HG03280 (cell line): ENCODE data around the gene MYOM1.
"Not testable (repeated sequence)": the region's sequence is repeated elsewhere in the genome, so short reads cannot be mapped to it uniquely, and the experiment has no call there.

Experiments used
- ATAC-seq: cut with Tn5 transposase; IDR thresholded peaks from one replicate; pipeline ENCODE4 v1.9.1; 2021; ENCODE audit warnings: mild to moderate bottlenecking, moderate library complexity; ENCODE audit not compliant: unreplicated experiment

Gene MYOM1

GRCh38 chr18:3041843-3042242 lies 177.9 kb downstream of the MYOM1 start:
- ATAC-seq, result no peak

- ATAC-seq, result no peak
Measured at GRCh38 chr18:3040881-3041280, 178.9 kb downstream of the MYOM1 start.

- ATAC-seq, result no peak
Measured at GRCh38 chr18:3040173-3040572, 179.6 kb downstream of the MYOM1 start.

GRCh38 chr18:3037423-3037915 lies 182.3 kb downstream of the MYOM1 start:
- peak; percentile 99 for ATAC-seq

GRCh38 chr18:3036108-3036507 lies 183.7 kb downstream of the MYOM1 start:
- ATAC-seq, result no peak

GRCh38 chr18:3035635-3036034 lies 184.1 kb downstream of the MYOM1 start:
- ATAC-seq, result no peak

GRCh38 chr18:3032721-3033120 lies 187.0 kb downstream of the MYOM1 start:
- ATAC-seq, result no peak

GRCh38 chr18:3029215-3029952 lies 190.4 kb downstream of the MYOM1 start:
- ATAC-seq, result no peak

GRCh38 chr18:3028115-3028514 lies 191.7 kb downstream of the MYOM1 start:
- not testable (repeated sequence) for ATAC-seq

- no peak for ATAC-seq
Measured at GRCh38 chr18:3027370-3027891, 192.3 kb downstream of the MYOM1 start.

- ATAC-seq, result no peak
Measured at GRCh38 chr18:3025544-3025943, 194.2 kb downstream of the MYOM1 start.

GRCh38 chr18:3023603-3024002 lies 196.2 kb downstream of the MYOM1 start:
- not testable (repeated sequence) for ATAC-seq
